K562 (cell line): Measurements from ENCODE around the gene STX7. TPM values are rescaled to one million over a fixed set of nuclear protein-coding genes. Genes with fewer than 3 reads are reported as not detected.
A peak's percentile ranks its signal among the peaks of the same experiment; 100 is the strongest.

Source experiments
- ATAC-seq: fragments of 200-7000 bp; cut with Tn5 transposase; 3 replicates; pipeline ENCODE4 v1.9.1; 2020; ENCODE audit warnings: moderate library complexity
- BruUV-seq: library from RNA; stranded (reverse); fragments of 400-500 nt; replicated peaks from 2 replicates; lab custom pipeline; 2021; lab: Mats Ljungman, UMichigan
- CTCF ChIA-PET: fragments of 300-600 bp; formaldehyde crosslinking; extraction: SDS; loops from one replicate; lab custom pipeline; 2021; ENCODE audit warnings: low intra/inter-chr PET ratio; lab: Yijun Ruan, JAX
- POLR2A ChIA-PET: fragments of 300-600, 350-650 bp; sonication (Branson Sonifier 250); formaldehyde crosslinking; extraction: SDS; loops from one replicate; lab custom pipeline; 2021; ENCODE audit warnings: antibody characterized with exemption, inconsistent platforms; lab: Yijun Ruan, JAX
- DNase-seq, 4 experiments: peaks; one replicate each; pipeline versions ENCODE4 v3.0.0 to v3.0.0-alpha.2; 2011 to 2018; ENCODE audit warnings: low spot score in 3 of 4, mixed read lengths in 3 of 4; ENCODE audit errors: extremely low read depth in 1 of 4
- FAIRE-seq: peaks from 2 replicates; lab custom pipeline; 2011; peaks lifted over from hg19 to GRCh38; lab: Jason Lieb, UNC
- H2AFZ ChIP-seq: 2 replicates; pipeline ENCODE4 v1.6.0; 2011; ENCODE audit warnings: low read depth, low read length, control low read depth, inconsistent platforms
- H3K27ac ChIP-seq: fragments of 200-600 bp; 3 replicates; pipeline ENCODE4 v1.8.0; 2011; ENCODE audit warnings: low read depth, mild to moderate bottlenecking, control low read depth, inconsistent platforms, low read length, moderate library complexity, mixed read lengths; ENCODE audit errors: extremely low read depth
- H3K27me3 ChIP-seq, 2 experiments: fragments of 300-600 bp in 1 of 2; 2 replicates in 1 of 2; 3 replicates in 1 of 2; pipeline versions ENCODE4 v1.6.0 to v1.8.0; 2011; ENCODE audit warnings: inconsistent platforms in 2 of 2, low read length in 2 of 2, mild to moderate bottlenecking in 1 of 2, mixed read lengths in 1 of 2, moderate library complexity in 1 of 2; ENCODE audit not compliant: control insufficient read depth in 2 of 2, insufficient read depth in 2 of 2
- H3K36me3 ChIP-seq: fragments of 300-600 bp; 3 replicates; pipeline ENCODE4 v1.8.0; 2011; ENCODE audit warnings: mild to moderate bottlenecking, low read length, inconsistent platforms; ENCODE audit not compliant: control insufficient read depth, insufficient read depth
- H3K4me1 ChIP-seq, 2 experiments: fragments of 200-600 bp in 1 of 2; replicated peaks in 1 of 2; 2 replicates in 1 of 2; 3 replicates in 1 of 2; pipeline versions ENCODE4 v1.5.1 to v1.8.0; 2011; ENCODE audit warnings: inconsistent platforms in 2 of 2, low read length in 2 of 2, mild to moderate bottlenecking in 1 of 2, mixed read lengths in 1 of 2, moderate library complexity in 1 of 2; ENCODE audit not compliant: control insufficient read depth in 2 of 2, insufficient read depth in 2 of 2
- H3K4me2 ChIP-seq: 2 replicates; pipeline ENCODE4 v1.6.1; 2011; ENCODE audit warnings: low read length, control low read depth, inconsistent platforms, mixed read lengths; ENCODE audit not compliant: insufficient read depth
- H3K4me3 ChIP-seq: fragments of 200-600 bp; sonication (generic), shearing (Covaris generic); 2 replicates; pipeline ENCODE4 v1.5.1; 2016; ENCODE audit warnings: control low read depth, inconsistent platforms
- H3K79me2 ChIP-seq: fragments of 200-600 bp; 3 replicates; pipeline ENCODE4 v1.8.0; 2011; ENCODE audit warnings: low read length, inconsistent platforms; ENCODE audit not compliant: control insufficient read depth, insufficient read depth
- H3K9ac ChIP-seq, 2 experiments: 2 replicates each; pipeline versions ENCODE4 v1.6.0 to v1.6.1; 2011; ENCODE audit warnings: low read depth in 2 of 2, low read length in 2 of 2, control low read depth in 1 of 2, inconsistent platforms in 1 of 2, mild to moderate bottlenecking in 1 of 2, mixed read lengths in 1 of 2; ENCODE audit not compliant: insufficient read depth in 1 of 2
- H3K9me1 ChIP-seq: one replicate; pipeline ENCODE4 v1.6.0; 2011; ENCODE audit warnings: inconsistent platforms, mild to moderate bottlenecking, low read length, moderate library complexity; ENCODE audit not compliant: control insufficient read depth, insufficient read depth
- H3K9me3 ChIP-seq: replicated peaks from 2 replicates; pipeline ENCODE4 v1.5.1; 2011; ENCODE audit warnings: low read depth, low read length, inconsistent platforms; ENCODE audit not compliant: control insufficient read depth, insufficient read depth
- H4K20me1 ChIP-seq: replicated peaks from 2 replicates; pipeline ENCODE4 v1.6.1; 2011; ENCODE audit warnings: low read length, inconsistent platforms, mixed read lengths; ENCODE audit not compliant: control insufficient read depth, insufficient read depth
- CEBPB ChIP-seq: fragments of 450-650 bp; IDR thresholded peaks from 2 replicates; pipeline ENCODE4 v1.6.1; 2016; ENCODE audit warnings: missing genetic modification characterization, missing compliant biosample characterization
- CHCHD3 ChIP-seq: fragments of 250-450 bp; sonication (Bioruptor Pico); IDR thresholded peaks from 2 replicates; pipeline ENCODE4 v2.1.2; 2022; ENCODE audit warnings: mild to moderate bottlenecking
- ERF ChIP-seq: fragments of 450-650 bp; formaldehyde crosslinking; IDR thresholded peaks from 2 replicates; pipeline ENCODE4 v1.4.0; 2020; ENCODE audit warnings: mild to moderate bottlenecking, mixed read lengths
- EWSR1 ChIP-seq: fragments of 450-650 bp; IDR thresholded peaks from 2 replicates; pipeline ENCODE4 v1.6.1; 2018; ENCODE audit warnings: borderline replicate concordance, mild to moderate bottlenecking, low read depth, moderate library complexity; ENCODE audit not compliant: partially characterized antibody
- HMG20A ChIP-seq: fragments of 450-650 bp; formaldehyde crosslinking; conservative IDR thresholded peaks from 2 replicates; pipeline ENCODE4 v1.4.0; 2020; ENCODE audit warnings: mild to moderate bottlenecking, mixed read lengths
- MIER1 ChIP-seq: fragments of 450-650 bp; IDR thresholded peaks from 2 replicates; pipeline ENCODE4 v1.6.1; 2016; ENCODE audit warnings: antibody characterized with exemption, mild to moderate bottlenecking, low read depth
- PHTF2 ChIP-seq: fragments of 250-450 bp; sonication (Bioruptor Pico); IDR thresholded peaks from 2 replicates; pipeline ENCODE4 v1.5.0; 2021; ENCODE audit warnings: mild to moderate bottlenecking
- SMC3 ChIP-seq: conservative IDR thresholded peaks from 2 replicates; pipeline ENCODE4 v1.6.1; 2011; ENCODE audit warnings: low read depth, low read length, improper control_type of control experiment; ENCODE audit not compliant: insufficient read depth
- ZNF57 ChIP-seq: fragments of 450-650 bp; formaldehyde crosslinking; IDR thresholded peaks from 2 replicates; pipeline ENCODE4 v1.4.0; 2020; ENCODE audit warnings: mild to moderate bottlenecking, moderate library complexity
- ZNF77 ChIP-seq: fragments of 250-450 bp; sonication (Bioruptor Pico); IDR thresholded peaks from 2 replicates; pipeline ENCODE4 v1.5.0; 2020
- WGBS: fragments of 100-300 bp; shearing (Covaris generic); methylation state at CpG from one replicate; pipeline ENCODE4 v1.1.6; 2016; ENCODE audit warnings: low coverage, mixed read lengths; ENCODE audit not compliant: insufficient coverage; ENCODE audit errors: missing lambda C conversion rate; 5-methylcytosine and 5-hydroxymethylcytosine counted together
- in situ Hi-C: fragments of 300-500 bp; cut with MboI; formaldehyde crosslinking; loops from 4 replicates; pipeline ENCODE4 v1.15.0; 2018; ENCODE audit warnings: inconsistent platforms, mixed read lengths
- intact Hi-C: fragments of 100-400 bp; cut with micrococcal nuclease; formaldehyde crosslinking; loops from 2 replicates; pipeline ENCODE4 v1.14.2; 2022
- polyA plus RNA-seq, 8 experiments: library from polyadenylated mRNA; depleted of rRNA in 4 of 8; stranded (reverse) in 5 of 8; unstranded in 3 of 8; fragments of >200 nt; fragmentation: Nextera tagmentation in 2 of 8; fragmentation: Illumina TruSeq in 1 of 8; extraction: Ambion mirVana in 2 of 8; extraction: Trizol in 1 of 8; gene quantifications; 2 replicates each; pipeline versions ENCODE4 v1.2.1 to v1.2.3, GENCODE V29; 2011 to 2014; ENCODE audit warnings: inconsistent platforms in 1 of 8, missing spikeins in 1 of 8
- total RNA-seq, 7 experiments: library from RNA; depleted of rRNA in 6 of 7; stranded (reverse); fragments of >200 nt in 6 of 7; fragmentation: Illumina TruSeq in 2 of 7; extraction: Trizol in 2 of 7; gene quantifications; 2 replicates each; pipeline versions ENCODE4 v1.2.1 to v1.2.3, GENCODE V29; 2011 to 2021; ENCODE audit warnings: low replicate concordance in 1 of 7
- TF ChIP-seq, protein P1 (sequence below): fragments of 450-650 bp; formaldehyde crosslinking; IDR thresholded peaks from 2 replicates; pipeline ENCODE4 v1.4.0; 2020; ENCODE audit warnings: mild to moderate bottlenecking, moderate library complexity
- TF ChIP-seq, protein P2 (sequence below), 2 experiments: fragments of 450-650 bp; formaldehyde crosslinking in 1 of 2; IDR thresholded peaks; 2 replicates each; pipeline versions ENCODE4 v1.4.0 to v1.6.1; 2014 to 2020; ENCODE audit warnings: mild to moderate bottlenecking in 2 of 2, borderline replicate concordance in 1 of 2, low read depth in 1 of 2

The STX7 gene
- total and polyA plus RNA-seq, 9 of the 15 experiments (the other 6 are each of a cell fraction or from before 2014, with no cell fraction given), result 13.0 to 34.4 (median 25.3) TPM

DNA sequence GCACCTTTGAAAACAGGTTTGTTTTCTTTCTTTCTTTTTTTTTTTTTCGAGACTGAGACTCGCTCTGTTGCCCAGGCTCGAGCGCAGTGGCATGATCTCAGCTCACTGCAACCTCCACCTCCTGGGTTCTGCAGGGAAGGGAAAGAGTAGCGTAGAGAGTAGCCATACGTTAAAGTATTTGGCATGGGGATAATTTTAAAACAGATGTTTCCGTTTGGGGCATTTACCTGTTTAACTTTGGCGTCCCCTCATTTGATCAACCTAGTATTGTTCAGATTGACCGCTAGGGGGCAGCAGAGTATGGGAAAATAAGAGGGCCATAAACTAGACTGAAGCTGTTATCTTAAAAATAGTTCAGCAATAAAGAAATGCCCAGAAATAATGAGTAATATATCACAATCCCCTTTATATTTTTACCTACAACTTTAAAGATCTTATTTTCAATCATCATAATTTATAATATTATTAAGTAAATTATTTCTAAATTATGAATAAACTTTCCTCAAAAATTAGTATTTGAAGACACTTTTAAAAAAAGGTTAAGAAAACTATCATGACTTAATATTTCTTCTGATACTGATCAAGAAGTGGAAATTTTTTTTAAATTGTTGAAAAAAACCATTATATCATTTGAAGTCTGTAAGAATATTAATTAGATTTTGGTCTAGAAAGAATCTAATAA lies 17.5 kb upstream of the STX7 start:
- ATAC-seq, result peak; percentile 95
- Histone ChIP-seq H3K9me3 (no peaks in the 10 kb centered on the region), H3K36me3 (no peaks in the 10 kb centered on the region), H3K4me2 (no peak overlapping the region), H3K9me1 (no peaks in the 10 kb centered on the region), H2AFZ (no peak overlapping the region), H3K79me2 (no peaks in the 10 kb centered on the region), H3K27ac (no peak overlapping the region), H4K20me1 (no peaks in the 10 kb centered on the region), H3K4me1 (no peaks in the 10 kb centered on the region; a peak in 1 of 5 replicates), H3K4me3 (no peak overlapping the region), H3K9ac (no peak overlapping the region; a peak in 1 of 4 replicates), H3K27me3 (peaks cover 7 to 9% of the 10 kb centered on the region in 2 experiments; a peak in 3 of 5 replicates)
- DNase-seq, result peak; percentile 29 to 81 (median 55)
- WGBS, result 33% methylated on average over 8 of the region's 9 CpGs
- in situ Hi-C loops (loop anchor here (25.0 kb wide), 2 partner anchors 232 to 1007 kb away; partner anchors contain the start of gene VNN2), intact Hi-C loops (loop anchor here (1.0 to 5.0 kb wide), 6 partner anchors 137 to 1022 kb away; partner anchors contain the start of gene VNN1)
- no TSS peak for BruUV-seq
- FAIRE-seq, result peak; percentile 87
- CTCF ChIA-PET, result interaction anchor here (0.6 to 2.0 kb wide), 3 partner anchors 11 to 249 kb away, joined by 3 to 13 read pairs (median 8); no protein-coding TSS in a partner anchor
- POLR2A ChIA-PET, result no interaction called here
- TF ChIP-seq CEBPB (tag), result no peak
- TF ChIP-seq ERF, result no peak
- TF ChIP-seq, protein P1, sequence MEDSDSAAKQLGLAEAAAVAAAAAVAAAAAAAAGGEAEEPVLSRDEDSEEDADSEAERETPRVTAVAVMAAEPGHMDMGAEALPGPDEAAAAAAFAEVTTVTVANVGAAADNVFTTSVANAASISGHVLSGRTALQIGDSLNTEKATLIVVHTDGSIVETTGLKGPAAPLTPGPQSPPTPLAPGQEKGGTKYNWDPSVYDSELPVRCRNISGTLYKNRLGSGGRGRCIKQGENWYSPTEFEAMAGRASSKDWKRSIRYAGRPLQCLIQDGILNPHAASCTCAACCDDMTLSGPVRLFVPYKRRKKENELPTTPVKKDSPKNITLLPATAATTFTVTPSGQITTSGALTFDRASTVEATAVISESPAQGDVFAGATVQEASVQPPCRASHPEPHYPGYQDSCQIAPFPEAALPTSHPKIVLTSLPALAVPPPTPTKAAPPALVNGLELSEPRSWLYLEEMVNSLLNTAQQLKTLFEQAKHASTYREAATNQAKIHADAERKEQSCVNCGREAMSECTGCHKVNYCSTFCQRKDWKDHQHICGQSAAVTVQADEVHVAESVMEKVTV (CRISPR knock-in tag), result peak; percentile 45; the same call in 1 of the 2 replicates
- TF ChIP-seq HMG20A (CRISPR knock-in tag), result no peak
- TF ChIP-seq MIER1, result no peak
- no peak for TF ChIP-seq ZNF57 (CRISPR knock-in tag)
- no peak for TF ChIP-seq CHCHD3 (CRISPR knock-in tag)
- TF ChIP-seq, protein P2, sequence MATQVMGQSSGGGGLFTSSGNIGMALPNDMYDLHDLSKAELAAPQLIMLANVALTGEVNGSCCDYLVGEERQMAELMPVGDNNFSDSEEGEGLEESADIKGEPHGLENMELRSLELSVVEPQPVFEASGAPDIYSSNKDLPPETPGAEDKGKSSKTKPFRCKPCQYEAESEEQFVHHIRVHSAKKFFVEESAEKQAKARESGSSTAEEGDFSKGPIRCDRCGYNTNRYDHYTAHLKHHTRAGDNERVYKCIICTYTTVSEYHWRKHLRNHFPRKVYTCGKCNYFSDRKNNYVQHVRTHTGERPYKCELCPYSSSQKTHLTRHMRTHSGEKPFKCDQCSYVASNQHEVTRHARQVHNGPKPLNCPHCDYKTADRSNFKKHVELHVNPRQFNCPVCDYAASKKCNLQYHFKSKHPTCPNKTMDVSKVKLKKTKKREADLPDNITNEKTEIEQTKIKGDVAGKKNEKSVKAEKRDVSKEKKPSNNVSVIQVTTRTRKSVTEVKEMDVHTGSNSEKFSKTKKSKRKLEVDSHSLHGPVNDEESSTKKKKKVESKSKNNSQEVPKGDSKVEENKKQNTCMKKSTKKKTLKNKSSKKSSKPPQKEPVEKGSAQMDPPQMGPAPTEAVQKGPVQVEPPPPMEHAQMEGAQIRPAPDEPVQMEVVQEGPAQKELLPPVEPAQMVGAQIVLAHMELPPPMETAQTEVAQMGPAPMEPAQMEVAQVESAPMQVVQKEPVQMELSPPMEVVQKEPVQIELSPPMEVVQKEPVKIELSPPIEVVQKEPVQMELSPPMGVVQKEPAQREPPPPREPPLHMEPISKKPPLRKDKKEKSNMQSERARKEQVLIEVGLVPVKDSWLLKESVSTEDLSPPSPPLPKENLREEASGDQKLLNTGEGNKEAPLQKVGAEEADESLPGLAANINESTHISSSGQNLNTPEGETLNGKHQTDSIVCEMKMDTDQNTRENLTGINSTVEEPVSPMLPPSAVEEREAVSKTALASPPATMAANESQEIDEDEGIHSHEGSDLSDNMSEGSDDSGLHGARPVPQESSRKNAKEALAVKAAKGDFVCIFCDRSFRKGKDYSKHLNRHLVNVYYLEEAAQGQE (IDR thresholded peaks at IDR 0.05; ENCODE audit: borderline replicate concordance), result peak; percentile 49; the same call in 1 of the 2 replicates
- TF ChIP-seq, protein P2 (CRISPR knock-in tag; IDR thresholded peaks at IDR 0.05; ENCODE audit: low read depth), result no peak
- peak; percentile 36; the same call in 1 of the 2 replicates for TF ChIP-seq SMC3
- no peak for TF ChIP-seq PHTF2 (CRISPR knock-in tag)
- TF ChIP-seq EWSR1, result no peak
- TF ChIP-seq ZNF77 (CRISPR knock-in tag), result no peak
